GM21717 (cell line): ENCODE data around the gene CACNA2D1.
"Not testable (repeated sequence)": the region's sequence is repeated elsewhere in the genome, so short reads cannot be mapped to it uniquely, and the experiment has no call there.

ENCODE experiments used
- ATAC-seq: cut with Tn5 transposase; IDR thresholded peaks from one replicate; pipeline ENCODE4 v1.9.1; 2021; ENCODE audit warnings: mild to moderate bottlenecking, moderate library complexity; ENCODE audit not compliant: unreplicated experiment

Gene CACNA2D1

DNA sequence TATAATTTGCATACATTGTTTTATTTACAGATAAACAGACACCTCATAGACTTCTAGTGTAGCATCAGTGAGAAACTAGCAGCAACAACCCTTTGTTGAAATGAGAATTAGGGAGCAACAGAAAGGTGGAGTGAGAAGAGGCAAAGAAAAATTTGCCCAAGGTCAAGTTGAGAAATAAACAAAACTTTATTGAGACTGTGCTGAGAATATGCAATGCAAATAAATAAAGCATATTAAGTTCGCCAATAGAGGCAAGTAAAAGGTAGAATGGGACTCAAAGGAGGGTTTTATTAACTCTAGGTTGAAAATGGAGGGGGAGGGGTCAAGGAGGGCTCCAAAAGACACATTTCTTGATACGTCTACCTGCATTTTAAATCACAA is 49.7 kb downstream of the CACNA2D1 start:
- ATAC-seq = no peak

DNA sequence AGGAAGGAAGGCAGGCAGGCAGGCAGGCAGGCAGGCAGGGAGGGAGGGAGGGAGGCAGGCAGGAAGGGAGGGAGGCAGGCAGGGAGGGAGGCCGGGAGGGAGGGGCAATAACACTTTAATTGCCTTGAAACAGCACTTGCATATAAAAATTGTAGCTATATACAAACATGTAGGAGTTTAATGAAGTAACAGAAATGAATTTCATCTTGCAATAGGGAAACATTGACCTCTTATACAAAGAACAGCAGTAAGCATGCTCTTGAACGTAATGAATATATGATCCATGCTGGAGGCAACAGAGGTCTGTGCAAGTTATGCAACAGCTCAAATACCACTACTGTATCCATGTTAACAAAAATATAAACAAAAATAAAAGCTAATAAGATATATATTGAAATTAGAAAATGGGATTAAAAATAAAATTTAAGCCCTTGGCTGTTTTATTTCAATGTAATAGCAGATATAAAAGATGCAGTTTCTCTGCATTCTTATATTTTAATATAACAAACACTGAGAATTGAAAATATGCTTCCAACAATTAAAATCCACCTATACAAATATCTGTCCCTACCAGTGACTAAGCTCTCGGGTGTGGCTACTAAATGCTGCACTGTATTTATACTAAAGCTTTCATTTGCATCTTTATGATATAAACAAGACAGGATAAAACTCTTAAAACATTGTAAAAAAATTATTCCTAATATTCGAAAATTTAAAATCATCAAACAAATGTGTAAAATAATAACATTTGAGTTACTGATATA is 50.3 kb downstream of the CACNA2D1 start:
- no peak for ATAC-seq

DNA sequence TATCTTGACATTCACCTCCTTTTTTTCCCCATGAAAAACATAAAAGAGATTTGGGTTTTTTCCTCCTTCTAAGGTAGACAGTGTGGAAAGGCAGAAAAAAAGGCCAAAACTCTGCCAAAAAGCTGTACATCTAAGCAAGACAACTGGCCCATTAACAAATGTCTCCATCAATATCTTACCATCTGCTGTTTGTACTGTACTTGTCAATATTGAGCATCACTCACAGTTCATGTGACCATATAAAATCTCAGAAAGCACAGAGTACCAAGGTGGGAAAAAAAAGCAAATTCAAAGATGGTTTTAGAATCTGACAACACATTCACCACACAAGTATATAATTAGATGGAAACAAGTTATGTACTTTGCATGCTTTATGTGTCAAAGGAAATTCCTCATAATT is 52.6 kb downstream of the CACNA2D1 start:
- no peak for ATAC-seq

DNA sequence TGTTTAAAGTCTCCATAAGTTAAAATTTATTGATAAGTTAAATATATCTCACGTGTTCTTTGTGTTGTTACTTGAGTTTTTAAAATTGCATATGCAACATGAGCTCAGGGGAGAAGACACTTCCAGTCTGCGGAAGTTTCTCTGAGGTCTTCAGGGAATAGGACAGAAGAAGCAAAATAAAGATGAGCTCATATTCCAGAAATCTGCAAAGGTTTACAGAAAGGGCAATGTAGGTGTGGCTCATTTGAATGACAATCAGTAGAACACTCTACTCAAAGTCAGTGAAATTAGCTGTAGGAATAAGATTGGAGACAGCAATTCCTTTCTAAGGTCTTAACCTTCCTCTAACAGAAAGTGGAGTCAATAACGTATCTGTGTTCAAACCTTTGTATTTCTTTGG is 53.7 kb downstream of the CACNA2D1 start:
- no peak for ATAC-seq

DNA sequence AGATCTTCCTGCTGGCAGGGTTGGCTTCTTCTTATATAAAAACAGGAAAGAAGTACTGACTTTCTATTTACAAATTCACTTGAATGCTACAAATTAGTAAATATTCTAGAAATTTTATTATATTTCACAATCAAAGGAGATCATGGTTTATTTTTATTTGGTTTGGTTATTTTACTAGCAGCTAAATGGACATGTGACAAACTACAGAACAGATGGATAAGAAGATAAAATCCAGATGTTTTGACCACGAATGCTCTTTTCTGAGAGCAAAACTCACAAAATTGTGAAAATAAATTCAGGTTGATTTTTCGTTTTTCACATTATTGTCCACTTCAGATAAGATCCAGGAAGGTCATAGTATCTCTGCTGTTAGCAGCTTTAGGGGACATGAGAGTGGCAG is 55.4 kb downstream of the CACNA2D1 start:
- ATAC-seq = no peak

DNA sequence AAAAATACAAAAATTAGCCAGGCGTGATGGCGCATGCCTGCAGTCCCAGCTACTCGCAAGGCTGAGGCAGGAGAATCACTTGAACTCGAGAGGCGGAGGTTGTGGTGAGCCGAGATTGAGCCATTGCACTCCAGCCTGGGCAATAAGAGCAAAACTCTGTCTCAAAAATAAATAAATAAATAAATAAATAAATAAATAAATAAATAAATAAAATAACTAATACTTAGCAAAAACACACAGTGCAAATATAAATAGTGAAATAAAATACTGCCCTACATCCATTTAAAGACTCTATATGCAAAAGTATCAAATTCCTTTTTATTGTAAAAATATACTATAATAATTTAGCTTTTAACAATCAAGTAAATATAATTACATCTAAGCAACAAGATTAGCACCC is 57.0 kb downstream of the CACNA2D1 start:
- ATAC-seq = not testable (repeated sequence)

DNA sequence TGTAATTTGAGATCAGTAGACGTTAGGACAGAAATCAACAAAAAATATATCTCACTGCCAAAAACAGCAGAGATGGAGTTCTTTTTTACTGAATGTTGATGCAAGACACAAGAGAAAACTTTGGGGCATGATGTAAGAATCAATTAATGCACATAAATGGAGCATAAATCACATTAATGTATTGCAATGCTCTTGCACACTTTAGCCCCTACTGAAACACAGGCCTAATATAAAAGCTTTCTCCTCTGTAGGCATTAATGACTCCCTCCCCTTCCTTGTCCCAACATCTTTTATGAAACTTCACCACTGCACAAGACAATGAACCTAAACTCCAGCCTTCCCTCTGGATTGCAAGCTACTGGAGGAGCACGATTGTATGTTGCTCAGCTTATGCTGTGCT is 58.8 kb downstream of the CACNA2D1 start:
- no peak for ATAC-seq

DNA sequence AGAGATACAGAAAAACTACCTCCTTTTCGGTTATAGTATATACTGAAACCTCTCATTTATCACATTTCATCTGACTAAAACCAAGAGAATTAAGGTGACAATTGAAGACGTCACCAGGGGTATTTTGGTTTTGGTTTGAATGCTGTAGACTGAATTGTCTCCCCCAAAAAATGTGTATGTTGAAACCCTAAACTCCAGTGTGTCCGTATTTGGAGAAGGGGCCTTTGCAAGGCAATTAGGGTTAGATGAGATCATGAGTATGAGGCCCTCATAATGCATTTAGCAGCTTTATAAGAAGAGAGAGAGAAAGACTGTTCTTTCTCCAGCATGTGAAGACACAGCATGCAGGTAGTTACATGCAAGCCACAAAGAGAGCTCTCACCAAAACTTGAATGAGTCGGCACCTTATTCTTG is 59.5 kb downstream of the CACNA2D1 start:
- peak; percentile 46 for ATAC-seq

DNA sequence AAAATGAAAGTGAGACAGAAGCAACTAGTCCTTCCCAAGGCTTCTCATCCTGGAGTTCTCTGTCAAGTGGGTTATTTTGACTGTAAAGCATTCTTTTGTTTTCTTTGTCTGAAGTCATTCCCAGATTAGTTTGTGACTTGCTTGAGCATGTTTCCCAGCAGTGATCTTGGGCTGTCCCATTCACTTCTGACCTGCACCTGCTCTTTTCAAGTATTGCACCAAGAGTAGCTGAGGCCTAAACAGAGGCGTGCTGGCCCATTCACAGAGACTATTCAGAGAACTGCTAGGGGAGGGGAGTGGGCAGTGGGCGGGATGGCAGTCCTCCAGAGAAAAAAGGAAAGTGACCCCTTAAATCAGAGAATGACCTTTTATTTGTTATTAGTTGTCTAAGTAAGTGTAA is 61.3 kb downstream of the CACNA2D1 start:
- no peak for ATAC-seq

DNA sequence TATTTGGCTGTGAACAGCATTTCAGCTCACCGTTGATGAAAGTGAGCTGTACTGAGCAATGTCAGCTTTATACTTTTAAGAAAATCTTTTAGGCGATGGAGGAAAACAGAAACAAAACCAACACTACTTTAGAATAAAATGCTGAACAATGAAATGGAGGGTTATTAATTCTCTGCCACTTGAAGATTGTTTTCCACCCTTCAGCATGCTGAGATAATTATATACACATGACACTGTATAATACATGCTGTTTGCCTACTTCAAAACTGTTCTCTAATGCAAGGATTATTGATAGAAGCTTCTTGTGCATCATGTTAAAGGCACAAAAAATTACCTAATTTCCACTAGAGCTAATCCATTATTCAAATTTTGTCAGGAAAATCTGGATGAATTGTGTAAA is 66.8 kb downstream of the CACNA2D1 start:
- no peak for ATAC-seq

DNA sequence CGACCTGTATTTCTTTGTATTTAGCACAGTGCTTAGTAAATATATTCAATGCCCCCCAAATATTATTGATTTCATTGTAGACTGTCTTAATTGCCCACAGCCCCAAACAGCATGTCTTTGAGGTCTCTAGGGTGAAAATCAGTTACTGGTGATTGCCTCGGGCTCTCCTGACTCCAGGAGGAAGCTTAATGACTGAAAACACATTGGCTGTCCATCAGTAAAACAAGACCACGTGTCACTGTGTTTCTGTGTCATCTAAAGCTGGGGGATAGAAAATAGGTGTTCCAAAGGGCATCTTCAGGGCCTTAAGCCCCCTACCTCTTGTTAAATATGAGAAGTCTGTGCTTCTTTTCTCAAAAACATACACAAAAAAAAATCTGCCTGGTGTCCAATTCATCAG is 67.9 kb downstream of the CACNA2D1 start:
- no peak for ATAC-seq

DNA sequence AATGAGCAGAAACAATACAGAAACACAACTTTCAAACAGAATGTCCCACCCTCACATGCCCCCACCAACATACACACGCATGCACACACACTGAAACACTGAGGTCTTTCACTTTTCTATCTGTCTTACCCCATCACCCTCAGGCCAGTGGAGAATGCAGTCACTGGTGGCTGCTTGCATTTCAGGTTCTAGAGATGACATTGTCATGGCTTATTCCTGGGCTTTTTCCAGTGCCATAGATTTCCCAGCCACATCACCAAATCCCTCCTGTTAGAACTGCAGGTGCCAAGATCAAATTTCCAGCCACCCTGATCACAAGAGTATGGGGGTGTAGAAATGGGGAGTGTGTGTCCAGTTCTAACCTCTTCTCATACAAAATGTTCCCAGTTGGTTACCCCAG is 68.4 kb downstream of the CACNA2D1 start:
- no peak for ATAC-seq

DNA sequence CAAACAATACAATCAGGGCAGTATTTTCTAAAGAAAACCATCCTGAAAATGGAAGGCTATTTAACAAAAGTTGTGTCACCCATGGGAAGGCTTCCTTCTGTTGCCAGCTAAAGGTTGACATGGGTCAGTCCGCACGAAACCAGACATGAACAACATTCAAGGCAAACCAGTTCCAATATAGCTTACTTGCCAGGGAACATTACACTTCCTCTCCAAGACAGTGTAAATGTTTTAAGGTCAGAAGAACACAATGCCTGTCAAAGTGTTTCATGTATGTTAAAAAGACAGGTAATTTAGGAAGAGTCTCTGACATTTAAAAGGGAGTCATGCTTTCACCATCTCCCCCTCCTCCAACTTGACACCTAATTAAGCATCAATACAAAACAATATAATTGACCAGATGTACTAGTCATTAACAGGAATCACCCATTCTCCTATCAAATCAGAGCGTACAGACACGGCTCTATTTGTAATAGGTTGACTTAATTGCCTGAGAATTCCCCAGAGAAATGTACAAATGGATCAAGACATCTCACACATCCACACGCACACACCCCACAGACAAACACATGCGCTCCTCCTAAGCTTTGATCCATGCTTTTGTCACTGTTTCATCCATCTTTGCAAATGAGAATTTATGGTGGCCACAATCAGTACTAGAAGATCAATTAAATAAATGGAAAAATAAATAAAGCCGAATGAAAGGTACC is 69.5 kb downstream of the CACNA2D1 start:
- no peak for ATAC-seq

DNA sequence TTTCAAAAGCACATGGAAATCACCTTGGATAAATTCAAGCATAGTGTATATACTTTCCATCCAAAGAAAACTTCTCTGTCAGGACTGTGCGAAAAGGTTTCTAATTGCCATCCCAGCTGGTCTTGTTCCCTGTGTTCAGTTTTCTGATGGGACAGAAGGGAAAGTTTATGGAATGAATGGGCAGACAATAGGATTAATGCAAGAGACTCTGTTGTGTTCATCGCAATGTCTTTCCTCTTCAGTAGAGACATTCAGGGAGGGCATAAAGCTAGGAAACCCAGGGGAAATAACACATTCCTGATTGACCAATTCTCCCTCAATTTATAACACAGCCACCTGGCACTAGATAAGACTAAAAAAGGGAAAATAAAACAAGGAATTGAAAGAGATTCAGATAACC is 78.9 kb downstream of the CACNA2D1 start:
- ATAC-seq = no peak

DNA sequence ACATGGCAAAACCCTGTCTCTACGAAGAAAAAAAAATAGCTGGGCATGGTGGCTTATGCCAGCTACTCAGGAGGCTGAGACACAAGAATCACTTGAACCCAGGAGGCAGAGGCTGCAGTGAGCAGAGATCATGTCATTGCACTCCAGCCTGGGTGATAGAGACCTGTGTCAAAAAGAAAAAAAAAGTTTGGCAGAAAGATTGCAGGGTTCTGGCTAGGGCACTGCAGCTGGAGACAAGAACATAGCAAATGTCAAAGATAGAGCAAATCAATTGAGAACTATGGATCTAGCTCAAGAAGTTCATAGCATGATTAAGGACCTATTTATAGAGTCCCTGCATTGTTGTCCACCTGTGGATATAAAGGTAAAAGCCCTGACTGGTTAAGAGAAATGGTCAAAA is 79.5 kb downstream of the CACNA2D1 start:
- ATAC-seq = no peak

DNA sequence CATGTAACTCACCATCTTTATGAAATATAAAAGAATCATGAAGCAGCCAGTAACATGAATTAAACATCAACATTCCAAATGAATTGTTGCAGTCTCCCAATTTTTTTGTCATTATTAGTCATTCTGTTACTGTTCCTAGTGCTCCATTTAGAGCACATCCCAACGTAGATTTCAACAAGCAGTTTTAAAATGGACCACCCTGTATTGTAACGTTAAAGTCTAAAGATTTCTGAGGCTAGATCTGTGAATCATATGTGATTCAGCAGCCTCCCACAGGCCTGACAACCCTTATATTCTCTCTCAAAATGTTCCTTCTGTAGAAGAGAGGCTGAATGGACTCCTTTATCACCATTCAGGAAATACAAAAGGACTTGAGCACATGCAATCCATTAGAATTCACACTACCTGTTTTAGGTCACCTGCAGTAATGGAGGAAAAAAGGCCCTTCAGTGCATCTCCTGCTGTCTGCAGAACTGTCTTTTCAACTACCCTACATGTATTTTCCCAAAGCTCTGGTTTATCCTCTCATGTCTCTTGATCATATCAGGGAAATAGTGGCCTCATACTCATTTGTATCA is 81.4 kb downstream of the CACNA2D1 start:
- no peak for ATAC-seq

DNA sequence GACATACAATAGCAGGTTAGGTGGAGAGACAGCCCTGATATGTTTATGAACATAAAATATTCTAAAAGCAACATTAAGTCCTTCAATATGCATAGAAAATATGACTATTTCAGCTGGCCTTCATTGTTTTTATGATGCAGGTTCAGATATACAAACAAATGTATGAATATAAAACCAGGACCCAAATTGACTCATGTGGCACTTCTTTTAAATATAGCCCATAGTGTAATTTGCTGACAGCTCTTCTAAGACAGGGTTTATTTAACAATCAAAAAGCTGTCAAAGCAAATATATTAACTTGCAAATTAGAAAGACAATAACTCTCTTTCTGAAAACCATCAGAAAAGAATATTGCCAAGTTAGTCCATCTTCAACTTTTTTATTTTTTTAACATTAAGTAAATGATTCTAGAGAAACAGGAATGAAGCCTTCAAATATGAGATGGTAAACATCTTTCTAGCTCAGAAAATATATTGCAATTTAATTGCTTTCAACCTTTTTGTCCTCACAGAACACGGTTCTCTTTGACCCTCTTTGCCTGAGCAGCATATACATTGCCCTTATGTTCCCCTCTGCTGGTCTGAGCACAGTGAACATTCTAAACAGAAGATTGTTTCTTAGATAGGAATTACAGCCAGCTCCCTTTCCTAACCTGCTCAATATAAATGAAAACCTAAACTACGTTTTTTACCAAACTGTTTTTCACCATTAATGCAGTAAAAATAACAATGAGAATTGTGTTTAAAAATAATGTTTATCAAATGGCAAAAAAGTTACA is 82.8 kb downstream of the CACNA2D1 start:
- no peak for ATAC-seq

DNA sequence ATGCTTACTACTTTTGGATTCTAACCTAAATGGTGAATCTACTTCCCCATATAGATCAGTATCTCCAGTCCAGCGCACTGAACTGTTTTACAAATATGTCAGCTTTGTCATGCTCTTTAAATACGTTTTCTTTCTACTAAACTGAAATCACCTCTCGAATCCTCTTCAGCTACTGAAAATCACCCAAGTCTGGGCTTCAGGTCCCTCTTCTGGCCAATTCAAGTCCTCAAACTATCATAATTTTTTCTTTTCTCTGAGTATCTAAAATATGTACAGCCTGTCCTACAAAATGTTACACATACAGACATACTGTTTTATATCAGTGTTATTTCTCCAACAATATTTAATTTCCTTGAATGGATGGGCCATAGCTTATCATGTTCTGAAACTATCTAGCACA is 84.2 kb downstream of the CACNA2D1 start:
- ATAC-seq = no peak

DNA sequence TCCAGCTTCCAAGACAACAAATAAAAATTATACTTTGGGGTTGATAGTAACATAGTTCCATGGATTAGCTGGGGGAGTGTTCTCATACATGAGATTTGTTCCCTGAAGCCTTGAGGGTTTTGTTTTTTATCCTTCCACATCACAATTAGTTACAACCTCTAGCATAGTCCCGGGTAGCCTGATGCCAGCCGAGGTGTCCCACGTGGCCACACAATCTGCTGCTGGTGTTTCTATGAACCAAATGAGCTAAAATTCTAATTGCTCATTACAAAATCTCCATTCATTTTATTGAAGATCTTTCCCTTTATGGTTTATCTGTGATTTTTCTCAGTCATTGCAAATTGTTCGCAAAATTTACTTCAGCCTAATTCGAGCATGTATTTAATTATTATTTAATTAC is 84.7 kb downstream of the CACNA2D1 start:
- no peak for ATAC-seq

DNA sequence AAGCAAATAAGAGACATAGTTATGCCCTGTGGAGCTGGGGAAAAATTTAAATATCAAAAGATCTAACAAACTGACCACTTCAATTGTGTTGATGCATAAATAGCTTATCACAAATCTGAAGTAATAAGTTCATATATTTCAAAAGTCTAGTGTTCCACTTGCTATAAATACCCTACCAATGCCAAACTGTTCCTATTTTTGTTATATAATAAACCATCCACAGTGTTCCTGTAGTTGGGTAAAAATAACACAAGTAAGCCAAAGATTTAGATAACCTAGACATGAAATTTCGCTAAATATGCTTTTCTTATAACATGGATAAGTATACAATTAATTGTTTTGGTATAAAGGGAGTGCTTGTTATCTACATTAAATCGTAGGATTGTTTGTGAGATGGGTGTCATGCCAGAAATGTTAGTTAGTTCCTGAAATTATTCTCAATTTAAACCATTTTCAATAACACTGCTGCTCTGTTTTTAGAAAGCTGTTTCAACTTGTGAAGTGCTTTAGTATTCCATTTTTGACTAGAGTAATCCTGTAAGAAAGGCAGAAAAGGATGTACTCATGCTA is 85.5 kb downstream of the CACNA2D1 start:
- ATAC-seq = no peak

DNA sequence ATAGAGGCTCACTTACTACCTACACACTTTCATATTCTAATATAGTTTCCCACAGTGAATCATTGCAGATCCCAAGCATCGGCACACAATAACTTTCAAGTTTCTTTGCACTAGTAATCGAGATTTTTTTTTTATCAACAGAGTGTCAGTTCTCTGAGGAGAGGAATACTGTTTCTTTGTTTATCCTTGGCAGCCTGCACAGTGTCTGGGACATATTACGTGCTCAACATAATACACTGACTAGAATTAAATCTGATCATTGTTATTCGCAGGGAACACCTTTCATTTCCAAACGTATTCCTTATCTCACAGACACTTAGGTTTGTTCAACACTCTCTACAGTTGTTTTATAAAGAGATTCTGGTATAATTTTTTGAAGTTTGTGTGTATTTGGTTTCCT is 95.3 kb downstream of the CACNA2D1 start:
- no peak for ATAC-seq
